Glutamatergic neuron (in vitro differentiated cells): ENCODE results near the gene SLC35B1. TPM values are rescaled to one million over a fixed set of nuclear protein-coding genes. Genes with fewer than 3 reads are reported as not detected.

Experiments used
- DNase-seq: peaks from one replicate; pipeline ENCODE4 v3.0.0; 2022
- H3K27ac Mint-ChIP-seq: one replicate; pipeline ENCODE4 v1.8.0; 2020; ENCODE audit warnings: mild to moderate bottlenecking, mixed read lengths, inconsistent platforms; ENCODE audit not compliant: unreplicated experiment
- H3K27me3 Mint-ChIP-seq: one replicate; pipeline ENCODE4 v1.8.0; 2020; ENCODE audit warnings: mild to moderate bottlenecking, moderate library complexity, mixed read lengths, inconsistent platforms; ENCODE audit not compliant: unreplicated experiment
- H3K36me3 Mint-ChIP-seq: one replicate; pipeline ENCODE4 v1.8.0; 2020; ENCODE audit warnings: mild to moderate bottlenecking, mixed read lengths, inconsistent platforms; ENCODE audit not compliant: unreplicated experiment
- H3K4me1 Mint-ChIP-seq: one replicate; pipeline ENCODE4 v1.8.0; 2020; ENCODE audit warnings: mild to moderate bottlenecking, low read depth, mixed read lengths, inconsistent platforms; ENCODE audit not compliant: unreplicated experiment
- H3K4me3 Mint-ChIP-seq: one replicate; pipeline ENCODE4 v1.8.0; 2020; ENCODE audit warnings: mild to moderate bottlenecking, mixed read lengths, inconsistent platforms; ENCODE audit not compliant: unreplicated experiment
- H3K9me3 Mint-ChIP-seq: one replicate; pipeline ENCODE4 v1.8.0; 2020; ENCODE audit warnings: mild to moderate bottlenecking, moderate library complexity, mixed read lengths, inconsistent platforms; ENCODE audit not compliant: unreplicated experiment
- CTCF ChIP-seq: fragments of 200-600 bp; sonication (generic); IDR thresholded peaks from one replicate; pipeline ENCODE4 v1.5.0; 2021; ENCODE audit not compliant: partially characterized antibody, unreplicated experiment
- total RNA-seq: library from RNA; stranded (reverse); fragmentation: NEBNext Ultra II Directional; extraction: Animal tissue kit (Norgen Biotek cat#: 25700); gene quantifications from one replicate; pipeline ENCODE4 v1.2.1, GENCODE V29; 2021; ENCODE audit not compliant: unreplicated experiment

SLC35B1 gene
- total RNA-seq, 1 donor from 2014 or later = 123 TPM

- Mint-ChIP-seq H3K27ac (no peak overlapping the region), H3K4me3 (no peak overlapping the region), H3K36me3 (no peaks in the 10 kb centered on the region), H3K4me1 (peaks cover 18% of the 10 kb centered on the region), H3K9me3 (peaks cover 3% of the 10 kb centered on the region), H3K27me3 (no peaks in the 10 kb centered on the region)
- no peak for DNase-seq
- no peak for TF ChIP-seq CTCF
Measured at GRCh38 chr17:49753959-49754391, 46.2 kb upstream of the SLC35B1 start.

- Mint-ChIP-seq H3K9me3 (peaks cover 3% of the 10 kb centered on the region), H3K27ac (no peak overlapping the region), H3K36me3 (no peaks in the 10 kb centered on the region), H3K4me1 (peaks cover 18% of the 10 kb centered on the region), H3K27me3 (no peaks in the 10 kb centered on the region), H3K4me3 (no peak overlapping the region)
- TF ChIP-seq CTCF = no peak
- no peak for DNase-seq
Measured at GRCh38 chr17:49752508-49752907, 44.7 kb upstream of the SLC35B1 start.

GRCh38 chr17:49749730-49750129 lies 42.0 kb upstream of the SLC35B1 start:
- no peak for TF ChIP-seq CTCF
- no peak for DNase-seq
- no peak overlapping the region for H3K27ac Mint-ChIP-seq
- H3K36me3 Mint-ChIP-seq = no peaks in the 10 kb centered on the region
- peaks cover 14% of the 10 kb centered on the region for H3K4me1 Mint-ChIP-seq
- no peaks in the 10 kb centered on the region for H3K27me3 Mint-ChIP-seq
- peaks cover 1% of the 10 kb centered on the region for H3K9me3 Mint-ChIP-seq
- H3K4me3 Mint-ChIP-seq = no peak overlapping the region

GRCh38 chr17:49748791-49749190 lies 41.0 kb upstream of the SLC35B1 start:
- TF ChIP-seq CTCF = no peak
- H3K9me3 Mint-ChIP-seq = peaks cover 1% of the 10 kb centered on the region
- H3K4me1 Mint-ChIP-seq = peaks cover 14% of the 10 kb centered on the region
- no peak overlapping the region for H3K4me3 Mint-ChIP-seq
- no peaks in the 10 kb centered on the region for H3K27me3 Mint-ChIP-seq
- DNase-seq = no peak
- no peaks in the 10 kb centered on the region for H3K36me3 Mint-ChIP-seq
- H3K27ac Mint-ChIP-seq = no peak overlapping the region

- Mint-ChIP-seq H3K27me3 (no peaks in the 10 kb centered on the region), H3K4me1 (peaks cover 14% of the 10 kb centered on the region), H3K27ac (no peak overlapping the region), H3K4me3 (no peak overlapping the region), H3K9me3 (peaks cover 1% of the 10 kb centered on the region), H3K36me3 (no peaks in the 10 kb centered on the region)
- no peak for DNase-seq
- no peak for TF ChIP-seq CTCF
Measured at GRCh38 chr17:49748223-49748622, 40.5 kb upstream of the SLC35B1 start.
